WTC11 (cell line): ENCODE data around the gene RBBP6. TPM values are rescaled to one million over a fixed set of nuclear protein-coding genes. Genes with fewer than 3 reads are reported as not detected.

Experiments used
- ATAC-seq: fragments of 200-7000 bp; cut with Tn5 transposase; 2 replicates; pipeline ENCODE4 v1.10.0; 2021; ENCODE audit warnings: mild to moderate bottlenecking, moderate library complexity
- CTCF ChIA-PET: fragments of 300-600 bp; sonication (Branson Sonifier 250); formaldehyde crosslinking; loops from one replicate; lab custom pipeline; 2021; ENCODE audit warnings: antibody characterized with exemption; lab: Charles Lee
- POLR2A ChIA-PET: fragments of 350-600 bp; sonication (Branson Sonifier 250); formaldehyde crosslinking; loops from one replicate; lab custom pipeline; 2021; ENCODE audit warnings: antibody characterized with exemption; lab: Charles Lee
- DNase-seq: peaks from one replicate; pipeline ENCODE4 v3.0.0; 2021; ENCODE audit warnings: low spot score
- H3K27ac Mint-ChIP-seq: 2 replicates; pipeline ENCODE4 v1.8.0; 2021; ENCODE audit warnings: mixed read lengths
- H3K27me3 Mint-ChIP-seq: 2 replicates; pipeline ENCODE4 v1.8.0; 2021; ENCODE audit warnings: low read depth, mild to moderate bottlenecking, moderate library complexity, mixed read lengths
- H3K36me3 Mint-ChIP-seq: 2 replicates; pipeline ENCODE4 v1.8.0; 2021; ENCODE audit warnings: mixed read lengths
- H3K4me1 Mint-ChIP-seq: 2 replicates; pipeline ENCODE4 v1.8.0; 2022; ENCODE audit warnings: mixed read lengths
- H3K4me3 Mint-ChIP-seq: 2 replicates; pipeline ENCODE4 v1.8.0; 2021; ENCODE audit warnings: mild to moderate bottlenecking, moderate library complexity, mixed read lengths
- H3K9me3 Mint-ChIP-seq: 2 replicates; pipeline ENCODE4 v1.8.0; 2021; ENCODE audit warnings: mixed read lengths
- EMX1 ChIP-seq: fragments of 250-450 bp; sonication (Bioruptor Pico); IDR thresholded peaks from 2 replicates; pipeline ENCODE4 v1.8.0; 2021; ENCODE audit warnings: mild to moderate bottlenecking
- FOXK1 ChIP-seq: sonication (generic); formaldehyde crosslinking; IDR thresholded peaks from 2 replicates; pipeline ENCODE4 v1.8.0; 2022; ENCODE audit warnings: mild to moderate bottlenecking, moderate library complexity, missing genetic modification reagents
- GABPB1 ChIP-seq: sonication (generic); formaldehyde crosslinking; IDR thresholded peaks from 2 replicates; pipeline ENCODE4 v1.8.1; 2023; ENCODE audit warnings: mild to moderate bottlenecking, missing genetic modification reagents
- HMGA2 ChIP-seq: fragments of 250-450 bp; sonication (Bioruptor Pico); IDR thresholded peaks from 2 replicates; pipeline ENCODE4 v1.4.0; 2021; ENCODE audit warnings: mild to moderate bottlenecking, moderate library complexity
- MXD4 ChIP-seq: fragments of 250-450 bp; sonication (Bioruptor Pico); IDR thresholded peaks from 2 replicates; pipeline ENCODE4 v1.8.0; 2021; ENCODE audit warnings: mild to moderate bottlenecking, moderate library complexity, borderline replicate concordance
- MYBL2 ChIP-seq: sonication (generic); formaldehyde crosslinking; IDR thresholded peaks from 2 replicates; pipeline ENCODE4 v1.8.1; 2023; ENCODE audit warnings: mild to moderate bottlenecking, moderate library complexity, missing genetic modification reagents
- NFYB ChIP-seq: sonication (generic); formaldehyde crosslinking; conservative IDR thresholded peaks from 2 replicates; pipeline ENCODE4 v1.8.0; 2022; ENCODE audit warnings: low read depth, missing genetic modification reagents
- PRRX2 ChIP-seq: fragments of 250-450 bp; sonication (Bioruptor Pico); IDR thresholded peaks from 2 replicates; pipeline ENCODE4 v1.8.0; 2021; ENCODE audit warnings: mild to moderate bottlenecking
- RELA ChIP-seq: sonication (generic); formaldehyde crosslinking; IDR thresholded peaks from 2 replicates; pipeline ENCODE4 v1.8.1; 2022; ENCODE audit warnings: missing genetic modification reagents, mild to moderate bottlenecking, borderline replicate concordance
- ZNF121 ChIP-seq: sonication (generic); formaldehyde crosslinking; IDR thresholded peaks from 2 replicates; pipeline ENCODE4 v1.8.0; 2023; ENCODE audit warnings: missing genetic modification reagents
- ZNF219 ChIP-seq: sonication (generic); formaldehyde crosslinking; IDR thresholded peaks from 2 replicates; pipeline ENCODE4 v1.8.0; 2023; ENCODE audit warnings: missing genetic modification reagents, mild to moderate bottlenecking, borderline replicate concordance
- ZNF263 ChIP-seq: sonication (generic); formaldehyde crosslinking; IDR thresholded peaks from 2 replicates; pipeline ENCODE4 v1.8.1; 2022; ENCODE audit warnings: low read depth, mild to moderate bottlenecking, moderate library complexity, missing genetic modification reagents
- ZNF423 ChIP-seq: fragments of 250-450 bp; sonication (Bioruptor Pico); IDR thresholded peaks from 2 replicates; pipeline ENCODE4 v2.1.2; 2022; ENCODE audit warnings: mild to moderate bottlenecking, moderate library complexity
- total RNA-seq: library from RNA; stranded (reverse); gene quantifications from 3 replicates; pipeline ENCODE4 v1.2.3, GENCODE V29; 2021
- TF ChIP-seq, protein P1 (sequence below): sonication (generic); formaldehyde crosslinking; IDR thresholded peaks from 2 replicates; pipeline ENCODE4 v1.8.1; 2023; ENCODE audit warnings: mild to moderate bottlenecking, missing genetic modification reagents, borderline replicate concordance
- TF ChIP-seq, protein P2 (sequence below): fragments of 250-450 bp; sonication (Bioruptor Pico); conservative IDR thresholded peaks from 2 replicates; pipeline ENCODE4 v1.9.0; 2021; ENCODE audit warnings: mild to moderate bottlenecking
- TF ChIP-seq, protein P3 (sequence below): sonication (generic); formaldehyde crosslinking; IDR thresholded peaks from 2 replicates; pipeline ENCODE4 v1.8.1; 2022; ENCODE audit warnings: mild to moderate bottlenecking, missing genetic modification reagents, moderate library complexity, borderline replicate concordance
- TF ChIP-seq, protein P4 (sequence below): sonication (generic); formaldehyde crosslinking; IDR thresholded peaks from 2 replicates; pipeline ENCODE4 v1.8.1; 2022; ENCODE audit warnings: low read depth, mild to moderate bottlenecking, moderate library complexity, missing genetic modification reagents, borderline replicate concordance
- TF ChIP-seq, protein P5 (sequence below): sonication (generic); formaldehyde crosslinking; IDR thresholded peaks from 2 replicates; pipeline ENCODE4 v1.8.1; 2022; ENCODE audit warnings: mild to moderate bottlenecking, moderate library complexity, missing genetic modification reagents

RBBP6 gene
- total RNA-seq, 1 experiment from 2014 or later: 62.4 TPM

DNA sequence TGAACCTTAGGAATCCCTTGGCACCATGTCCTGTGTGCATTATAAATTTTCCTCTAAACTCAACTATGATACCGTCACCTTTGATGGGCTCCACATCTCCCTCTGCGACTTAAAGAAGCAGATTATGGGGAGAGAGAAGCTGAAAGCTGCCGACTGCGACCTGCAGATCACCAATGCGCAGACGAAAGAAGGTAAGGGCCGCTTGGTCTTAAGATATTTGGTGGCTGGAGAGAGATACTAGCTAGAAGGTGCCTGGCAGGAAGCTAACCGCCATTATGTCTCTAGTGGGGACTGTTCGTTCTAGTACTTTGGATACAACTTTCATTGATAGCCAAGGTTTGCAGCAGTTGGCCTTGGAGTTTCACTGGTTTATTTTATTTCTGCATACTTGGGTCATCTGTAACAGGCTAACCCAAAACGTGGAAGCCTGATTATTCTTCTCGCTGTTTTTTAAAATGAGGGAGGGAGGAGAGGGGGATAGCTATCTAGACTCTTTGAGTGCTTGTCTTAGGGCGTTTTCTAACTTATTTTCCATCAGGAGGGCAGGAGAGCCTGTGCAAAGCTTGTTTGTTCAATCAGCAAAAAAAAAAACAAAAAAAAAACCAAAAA, 1.3 kb downstream of the RBBP6 start:
- H3K4me3 Mint-ChIP-seq: peak overlapping the region; percentile 98
- H3K36me3 Mint-ChIP-seq: peaks cover 12% of the 10 kb centered on the region
- peak overlapping the region; percentile 90 for H3K27ac Mint-ChIP-seq
- CTCF ChIA-PET: no interaction called here
- ATAC-seq (no peak), DNase-seq (no peak)
- H3K27me3 Mint-ChIP-seq: no peaks in the 10 kb centered on the region
- POLR2A ChIA-PET: interaction anchor here (0.6 kb wide), 1 partner anchor 93 kb away, joined by 4 read pairs; no protein-coding TSS in a partner anchor
- H3K4me1 Mint-ChIP-seq: peaks cover 28% of the 10 kb centered on the region
- TF ChIP-seq PRRX2 (no peak), MXD4 (CRISPR knock-in tag) (no peak), RELA (CRISPR knock-in tag) (no peak), ZNF423 (CRISPR knock-in tag) (no peak), ZNF263 (CRISPR knock-in tag) (no peak), ZNF219 (CRISPR knock-in tag) (no peak), ZNF121 (CRISPR knock-in tag) (no peak), MYBL2 (CRISPR knock-in tag) (no peak), NFYB (no peak), GABPB1 (no peak), FOXK1 (no peak), EMX1 (CRISPR knock-in tag) (no peak), HMGA2 (no peak)
- TF ChIP-seq, protein P1, sequence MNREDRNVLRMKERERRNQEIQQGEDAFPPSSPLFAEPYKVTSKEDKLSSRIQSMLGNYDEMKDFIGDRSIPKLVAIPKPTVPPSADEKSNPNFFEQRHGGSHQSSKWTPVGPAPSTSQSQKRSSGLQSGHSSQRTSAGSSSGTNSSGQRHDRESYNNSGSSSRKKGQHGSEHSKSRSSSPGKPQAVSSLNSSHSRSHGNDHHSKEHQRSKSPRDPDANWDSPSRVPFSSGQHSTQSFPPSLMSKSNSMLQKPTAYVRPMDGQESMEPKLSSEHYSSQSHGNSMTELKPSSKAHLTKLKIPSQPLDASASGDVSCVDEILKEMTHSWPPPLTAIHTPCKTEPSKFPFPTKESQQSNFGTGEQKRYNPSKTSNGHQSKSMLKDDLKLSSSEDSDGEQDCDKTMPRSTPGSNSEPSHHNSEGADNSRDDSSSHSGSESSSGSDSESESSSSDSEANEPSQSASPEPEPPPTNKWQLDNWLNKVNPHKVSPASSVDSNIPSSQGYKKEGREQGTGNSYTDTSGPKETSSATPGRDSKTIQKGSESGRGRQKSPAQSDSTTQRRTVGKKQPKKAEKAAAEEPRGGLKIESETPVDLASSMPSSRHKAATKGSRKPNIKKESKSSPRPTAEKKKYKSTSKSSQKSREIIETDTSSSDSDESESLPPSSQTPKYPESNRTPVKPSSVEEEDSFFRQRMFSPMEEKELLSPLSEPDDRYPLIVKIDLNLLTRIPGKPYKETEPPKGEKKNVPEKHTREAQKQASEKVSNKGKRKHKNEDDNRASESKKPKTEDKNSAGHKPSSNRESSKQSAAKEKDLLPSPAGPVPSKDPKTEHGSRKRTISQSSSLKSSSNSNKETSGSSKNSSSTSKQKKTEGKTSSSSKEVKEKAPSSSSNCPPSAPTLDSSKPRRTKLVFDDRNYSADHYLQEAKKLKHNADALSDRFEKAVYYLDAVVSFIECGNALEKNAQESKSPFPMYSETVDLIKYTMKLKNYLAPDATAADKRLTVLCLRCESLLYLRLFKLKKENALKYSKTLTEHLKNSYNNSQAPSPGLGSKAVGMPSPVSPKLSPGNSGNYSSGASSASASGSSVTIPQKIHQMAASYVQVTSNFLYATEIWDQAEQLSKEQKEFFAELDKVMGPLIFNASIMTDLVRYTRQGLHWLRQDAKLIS (CRISPR knock-in tag): no peak
- TF ChIP-seq, protein P2, sequence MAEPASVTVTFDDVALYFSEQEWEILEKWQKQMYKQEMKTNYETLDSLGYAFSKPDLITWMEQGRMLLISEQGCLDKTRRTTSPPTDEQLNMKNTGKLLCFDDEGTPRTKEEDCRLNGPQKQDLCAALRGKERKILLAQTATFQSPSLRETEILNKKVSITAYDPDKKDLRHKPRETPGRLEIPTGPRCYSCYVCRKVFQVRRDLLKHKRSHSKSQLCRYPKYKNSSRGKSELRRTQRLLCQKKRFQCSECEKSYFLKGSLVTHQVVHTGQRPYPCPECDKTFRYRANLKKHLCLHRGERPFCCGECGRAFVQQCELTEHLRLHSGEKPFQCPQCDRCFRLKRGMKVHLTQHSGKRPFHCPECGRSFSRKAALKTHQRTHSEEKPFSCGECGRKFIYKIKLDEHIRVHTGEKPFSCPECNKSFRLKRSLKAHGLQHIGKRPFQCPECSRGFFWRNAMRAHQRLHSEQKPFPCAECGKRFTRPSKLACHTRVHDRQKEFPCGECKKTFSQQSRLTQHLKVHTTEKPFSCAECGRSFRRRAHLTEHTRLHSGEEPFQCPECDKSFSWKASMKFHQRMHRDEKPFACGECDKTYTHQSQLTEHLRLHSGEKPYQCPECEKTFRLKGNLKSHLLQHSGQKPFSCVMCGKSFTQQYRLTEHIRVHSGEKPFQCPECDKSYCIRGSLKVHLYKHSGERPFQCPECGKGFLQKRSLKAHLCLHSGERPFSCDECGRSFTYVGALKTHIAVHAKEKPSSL (CRISPR knock-in tag): no peak
- TF ChIP-seq, protein P3, sequence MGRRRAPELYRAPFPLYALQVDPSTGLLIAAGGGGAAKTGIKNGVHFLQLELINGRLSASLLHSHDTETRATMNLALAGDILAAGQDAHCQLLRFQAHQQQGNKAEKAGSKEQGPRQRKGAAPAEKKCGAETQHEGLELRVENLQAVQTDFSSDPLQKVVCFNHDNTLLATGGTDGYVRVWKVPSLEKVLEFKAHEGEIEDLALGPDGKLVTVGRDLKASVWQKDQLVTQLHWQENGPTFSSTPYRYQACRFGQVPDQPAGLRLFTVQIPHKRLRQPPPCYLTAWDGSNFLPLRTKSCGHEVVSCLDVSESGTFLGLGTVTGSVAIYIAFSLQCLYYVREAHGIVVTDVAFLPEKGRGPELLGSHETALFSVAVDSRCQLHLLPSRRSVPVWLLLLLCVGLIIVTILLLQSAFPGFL (CRISPR knock-in tag): no peak
- TF ChIP-seq, protein P4, sequence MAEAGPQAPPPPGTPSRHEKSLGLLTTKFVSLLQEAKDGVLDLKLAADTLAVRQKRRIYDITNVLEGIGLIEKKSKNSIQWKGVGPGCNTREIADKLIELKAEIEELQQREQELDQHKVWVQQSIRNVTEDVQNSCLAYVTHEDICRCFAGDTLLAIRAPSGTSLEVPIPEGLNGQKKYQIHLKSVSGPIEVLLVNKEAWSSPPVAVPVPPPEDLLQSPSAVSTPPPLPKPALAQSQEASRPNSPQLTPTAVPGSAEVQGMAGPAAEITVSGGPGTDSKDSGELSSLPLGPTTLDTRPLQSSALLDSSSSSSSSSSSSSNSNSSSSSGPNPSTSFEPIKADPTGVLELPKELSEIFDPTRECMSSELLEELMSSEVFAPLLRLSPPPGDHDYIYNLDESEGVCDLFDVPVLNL (CRISPR knock-in tag): no peak
- TF ChIP-seq, protein P5, sequence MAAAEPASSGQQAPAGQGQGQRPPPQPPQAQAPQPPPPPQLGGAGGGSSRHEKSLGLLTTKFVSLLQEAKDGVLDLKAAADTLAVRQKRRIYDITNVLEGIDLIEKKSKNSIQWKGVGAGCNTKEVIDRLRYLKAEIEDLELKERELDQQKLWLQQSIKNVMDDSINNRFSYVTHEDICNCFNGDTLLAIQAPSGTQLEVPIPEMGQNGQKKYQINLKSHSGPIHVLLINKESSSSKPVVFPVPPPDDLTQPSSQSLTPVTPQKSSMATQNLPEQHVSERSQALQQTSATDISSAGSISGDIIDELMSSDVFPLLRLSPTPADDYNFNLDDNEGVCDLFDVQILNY (CRISPR knock-in tag): no peak
- H3K9me3 Mint-ChIP-seq: no peaks in the 10 kb centered on the region
